RCC 7860 (cell line): ENCODE results near the gene LRP5.
"Not testable (repeated sequence)": the region's sequence is repeated elsewhere in the genome, so short reads cannot be mapped to it uniquely, and the experiment has no call there.

Experiments
- DNase-seq: peaks from one replicate; pipeline ENCODE4 v3.0.0-alpha.2; 2015; ENCODE audit warnings: low spot score
- FAIRE-seq: peaks from 2 replicates; lab custom pipeline; 2012; peaks lifted over from hg19 to GRCh38; lab: Jason Lieb, UNC

Gene LRP5

DNA sequence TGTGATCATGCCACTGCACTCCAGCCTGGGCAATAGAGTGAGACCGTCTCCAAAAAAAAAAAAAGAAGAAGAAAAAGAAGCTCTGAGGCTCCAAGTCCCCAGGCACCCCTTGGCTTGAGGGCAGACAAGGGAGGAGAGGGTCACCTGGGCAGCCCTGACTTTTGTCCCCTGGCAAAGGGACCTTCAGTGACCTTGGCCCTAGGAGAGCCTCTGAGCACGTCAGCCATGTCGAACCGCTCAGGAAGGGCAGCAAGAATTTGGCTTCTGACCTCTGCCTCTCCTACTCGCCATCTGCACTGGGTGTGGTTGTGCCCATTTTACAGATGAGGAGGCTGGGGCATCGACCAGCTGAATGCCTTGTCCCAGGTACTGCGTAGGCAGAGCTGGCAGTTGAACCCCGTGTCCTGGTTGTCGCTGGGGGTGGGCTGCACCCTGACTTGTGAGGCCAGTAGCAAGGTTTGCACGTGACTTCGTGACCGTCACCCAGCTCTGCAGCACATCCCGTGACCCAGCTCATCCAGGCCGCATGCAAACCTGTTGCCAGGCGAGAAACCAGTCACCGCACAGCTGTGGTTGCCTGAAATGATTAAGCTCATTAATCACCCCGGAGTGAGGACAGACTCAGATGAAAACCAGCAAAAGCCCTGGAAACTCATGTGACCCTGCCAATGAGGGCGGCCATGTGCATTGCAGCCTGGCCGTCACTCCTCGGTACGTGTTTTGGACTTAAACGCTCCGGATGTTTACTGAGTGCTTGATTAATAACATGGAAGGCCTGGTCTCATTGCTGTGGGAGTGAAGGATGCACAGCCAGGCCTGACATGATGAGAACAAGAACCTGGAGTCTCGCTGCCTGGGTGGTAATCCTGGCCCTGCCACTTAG, 100.4 kb downstream of the LRP5 start:
- no peak for FAIRE-seq
- DNase-seq, result no peak

DNA sequence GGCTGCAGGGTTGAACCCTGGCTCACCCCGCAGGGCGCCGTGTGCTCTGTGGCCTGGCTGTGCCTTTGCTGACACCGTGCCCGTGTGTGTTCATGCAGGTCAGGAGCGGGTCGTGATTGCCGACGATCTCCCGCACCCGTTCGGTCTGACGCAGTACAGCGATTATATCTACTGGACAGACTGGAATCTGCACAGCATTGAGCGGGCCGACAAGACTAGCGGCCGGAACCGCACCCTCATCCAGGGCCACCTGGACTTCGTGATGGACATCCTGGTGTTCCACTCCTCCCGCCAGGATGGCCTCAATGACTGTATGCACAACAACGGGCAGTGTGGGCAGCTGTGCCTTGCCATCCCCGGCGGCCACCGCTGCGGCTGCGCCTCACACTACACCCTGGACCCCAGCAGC, 101.2 kb downstream of the LRP5 start:
- FAIRE-seq, result no peak
- DNase-seq, result no peak

DNA sequence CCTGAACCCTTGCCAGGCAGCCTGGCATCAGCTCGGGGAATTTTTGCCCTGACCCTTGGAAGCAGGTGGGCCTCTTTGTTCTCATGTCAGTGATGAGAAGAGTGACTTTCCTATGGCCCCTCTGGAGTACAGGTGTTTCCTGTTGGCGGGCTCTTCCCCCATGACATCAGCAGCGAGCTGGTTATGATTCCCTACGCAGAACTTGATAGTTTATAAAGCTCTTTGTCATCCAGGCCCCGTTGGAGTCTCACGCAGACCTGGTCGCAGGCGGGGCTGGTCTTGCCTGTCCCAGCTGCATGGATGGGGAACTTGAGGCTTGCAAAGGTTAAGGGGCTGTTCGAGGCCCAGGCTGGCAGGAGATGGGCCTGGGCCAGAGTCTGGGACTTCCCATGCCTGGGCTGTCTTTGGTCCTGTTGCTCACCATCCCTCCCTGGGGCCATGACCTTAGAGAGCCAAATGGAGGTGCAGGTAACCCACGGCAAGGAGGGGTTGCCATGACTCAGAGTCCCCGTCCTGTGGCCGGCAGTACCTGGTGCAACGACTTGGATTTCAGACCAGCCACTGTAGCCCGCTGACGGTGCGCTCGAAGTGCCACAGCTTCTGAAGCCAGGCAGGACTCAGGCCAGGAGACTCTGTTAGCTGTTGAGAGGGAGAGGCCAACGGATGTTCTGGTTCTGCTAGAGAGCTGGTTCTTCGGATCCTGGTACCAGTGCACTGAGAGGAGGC, 102.3 kb downstream of the LRP5 start:
- no peak for DNase-seq
- no peak for FAIRE-seq

DNA sequence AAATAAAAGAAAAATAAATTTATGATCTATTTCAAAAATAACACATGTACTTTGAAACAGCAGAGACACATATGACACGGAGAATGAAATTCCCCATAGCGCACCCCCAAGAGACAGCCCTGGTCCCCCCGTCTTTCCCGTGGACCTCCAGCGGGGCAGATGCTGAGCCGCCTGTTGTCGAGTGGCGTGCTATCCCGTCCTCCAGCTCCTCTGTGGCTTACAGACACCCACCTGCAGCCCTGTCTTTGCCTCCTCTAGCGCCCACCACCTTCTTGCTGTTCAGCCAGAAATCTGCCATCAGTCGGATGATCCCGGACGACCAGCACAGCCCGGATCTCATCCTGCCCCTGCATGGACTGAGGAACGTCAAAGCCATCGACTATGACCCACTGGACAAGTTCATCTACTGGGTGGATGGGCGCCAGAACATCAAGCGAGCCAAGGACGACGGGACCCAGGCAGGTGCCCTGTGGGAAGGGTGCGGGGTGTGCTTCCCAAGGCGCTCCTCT, 103.7 kb downstream of the LRP5 start:
- no peak for FAIRE-seq
- DNase-seq, result no peak

DNA sequence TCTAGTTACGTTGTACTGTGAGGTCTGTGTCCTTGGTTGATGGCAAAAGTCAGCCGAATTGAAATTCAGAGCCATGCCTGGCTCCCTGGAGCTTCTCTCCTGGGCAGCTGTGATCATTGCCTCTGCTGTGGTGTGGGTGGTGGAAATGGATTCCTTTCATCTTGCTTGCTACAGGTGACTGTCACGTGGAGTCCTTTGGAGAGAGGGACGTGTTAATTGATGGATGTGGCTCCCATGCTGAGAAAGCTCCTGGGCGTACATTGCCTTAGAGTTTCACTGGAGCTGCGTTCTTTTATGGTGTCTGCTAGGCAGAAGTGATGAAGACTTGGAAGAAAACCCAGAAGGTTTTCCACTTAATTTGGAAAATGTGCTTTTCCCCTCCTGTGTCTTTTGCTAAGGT, 106.3 kb downstream of the LRP5 start:
- FAIRE-seq (no peak), DNase-seq (no peak)

DNA sequence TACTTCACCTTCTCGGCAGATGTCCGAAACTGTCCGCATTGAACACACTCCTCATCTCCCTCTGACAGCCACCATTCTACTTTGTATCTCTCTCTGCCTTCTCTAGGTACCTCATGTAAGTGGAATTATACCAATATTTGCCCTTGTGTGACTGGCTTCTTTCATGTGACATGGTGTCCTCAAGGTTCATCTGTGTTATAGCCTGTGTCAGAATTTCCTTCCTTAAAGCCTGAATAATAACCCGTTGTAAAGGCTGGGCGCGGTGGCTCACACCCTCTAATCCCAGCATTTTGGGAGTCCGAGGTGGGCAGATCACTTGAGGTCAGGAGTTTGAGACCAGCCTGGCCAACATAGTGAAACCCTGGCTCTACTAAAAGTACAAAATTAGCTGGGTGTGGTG, 107.8 kb downstream of the LRP5 start:
- no peak for FAIRE-seq
- DNase-seq, result no peak

DNA sequence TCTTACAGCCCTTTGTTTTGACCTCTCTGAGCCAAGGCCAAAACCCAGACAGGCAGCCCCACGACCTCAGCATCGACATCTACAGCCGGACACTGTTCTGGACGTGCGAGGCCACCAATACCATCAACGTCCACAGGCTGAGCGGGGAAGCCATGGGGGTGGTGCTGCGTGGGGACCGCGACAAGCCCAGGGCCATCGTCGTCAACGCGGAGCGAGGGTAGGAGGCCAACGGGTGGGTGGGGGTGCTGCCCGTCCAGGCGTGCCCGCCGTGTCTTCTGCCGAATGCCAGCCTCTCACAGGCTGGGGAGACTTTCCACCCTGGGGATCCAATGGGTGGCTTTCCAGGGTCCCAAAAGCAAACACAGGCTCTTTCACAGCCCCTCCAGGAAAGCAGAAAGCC, 111.1 kb downstream of the LRP5 start:
- FAIRE-seq, result no peak
- DNase-seq, result no peak

DNA sequence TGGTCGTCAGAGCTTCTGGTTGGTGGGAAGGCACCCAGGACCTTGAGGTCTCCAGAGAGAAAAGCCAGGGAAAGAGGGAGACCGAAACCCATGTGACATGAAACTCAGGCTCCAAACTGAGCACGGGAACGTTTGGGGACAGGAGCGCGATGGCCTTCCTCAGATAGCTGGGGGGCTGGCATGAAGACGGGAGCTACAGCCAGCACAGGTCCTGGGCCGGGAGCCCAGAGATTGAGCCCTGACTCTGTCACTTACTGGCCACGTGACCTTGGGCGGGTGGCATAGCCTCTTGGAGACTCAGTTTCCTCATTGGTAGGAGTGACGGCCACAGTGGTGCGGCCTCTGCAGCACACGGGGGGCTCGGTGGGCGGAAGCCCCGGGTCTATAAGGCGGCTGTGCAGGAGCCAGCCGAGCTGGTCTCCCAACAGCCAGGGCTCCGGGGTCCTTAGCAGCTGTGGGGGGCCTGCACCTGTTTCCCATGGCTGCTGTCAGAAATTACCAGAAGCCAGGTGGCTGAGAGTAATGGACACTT, 111.8 kb downstream of the LRP5 start:
- no peak for FAIRE-seq
- no peak for DNase-seq

DNA sequence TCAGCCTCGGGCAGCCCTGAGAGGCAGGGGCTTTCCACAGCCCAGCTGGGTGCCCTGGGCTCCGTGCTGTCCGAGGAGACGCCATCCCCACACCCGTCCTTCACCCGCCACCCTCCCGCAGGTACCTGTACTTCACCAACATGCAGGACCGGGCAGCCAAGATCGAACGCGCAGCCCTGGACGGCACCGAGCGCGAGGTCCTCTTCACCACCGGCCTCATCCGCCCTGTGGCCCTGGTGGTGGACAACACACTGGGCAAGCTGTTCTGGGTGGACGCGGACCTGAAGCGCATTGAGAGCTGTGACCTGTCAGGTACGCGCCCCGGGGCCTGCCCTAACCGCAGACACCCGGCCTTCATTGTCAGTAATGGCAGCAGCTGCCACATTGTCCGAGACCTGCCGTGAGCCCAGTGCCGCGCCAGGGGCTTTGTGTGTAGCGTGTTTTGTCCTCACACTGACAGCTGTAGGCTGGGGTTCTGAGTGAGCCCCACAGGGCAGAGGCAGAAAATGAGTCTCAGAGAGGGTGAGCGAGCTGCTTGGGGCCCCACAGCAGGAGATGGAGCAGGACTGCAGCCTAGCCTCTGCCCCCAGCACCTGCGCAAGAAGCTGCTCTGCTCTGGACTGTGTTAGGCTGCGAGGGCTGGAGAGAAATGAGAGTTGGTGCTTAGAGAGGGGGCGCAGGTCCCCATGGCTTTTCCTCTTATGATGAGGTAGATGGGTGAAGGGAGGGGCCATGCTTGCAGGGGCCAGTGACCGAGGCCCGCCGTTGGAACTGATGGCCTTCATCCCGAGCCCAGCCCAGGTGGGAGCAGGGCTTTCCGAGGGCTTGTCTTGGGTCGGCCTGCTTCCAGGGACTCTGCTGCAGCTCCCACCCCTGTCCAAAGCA, 112.8 kb downstream of the LRP5 start:
- DNase-seq (no peak), FAIRE-seq (no peak)

DNA sequence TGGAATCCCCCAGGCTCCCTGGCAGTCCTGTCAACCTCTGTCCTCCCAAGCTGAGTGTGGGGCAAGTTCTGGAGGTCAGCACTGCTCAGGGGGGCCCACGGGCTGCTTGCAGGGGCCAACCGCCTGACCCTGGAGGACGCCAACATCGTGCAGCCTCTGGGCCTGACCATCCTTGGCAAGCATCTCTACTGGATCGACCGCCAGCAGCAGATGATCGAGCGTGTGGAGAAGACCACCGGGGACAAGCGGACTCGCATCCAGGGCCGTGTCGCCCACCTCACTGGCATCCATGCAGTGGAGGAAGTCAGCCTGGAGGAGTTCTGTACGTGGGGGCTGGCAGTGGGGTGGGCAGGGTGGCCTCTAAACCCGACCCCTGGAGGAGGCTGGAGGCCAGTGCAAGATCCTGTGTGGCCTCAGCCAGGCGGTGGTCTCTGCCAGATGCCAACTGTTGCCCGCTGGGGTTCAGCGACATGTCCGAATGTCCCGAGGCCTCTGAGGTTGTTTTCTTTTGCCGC, 113.5 kb downstream of the LRP5 start:
- DNase-seq (no peak), FAIRE-seq (no peak)

DNA sequence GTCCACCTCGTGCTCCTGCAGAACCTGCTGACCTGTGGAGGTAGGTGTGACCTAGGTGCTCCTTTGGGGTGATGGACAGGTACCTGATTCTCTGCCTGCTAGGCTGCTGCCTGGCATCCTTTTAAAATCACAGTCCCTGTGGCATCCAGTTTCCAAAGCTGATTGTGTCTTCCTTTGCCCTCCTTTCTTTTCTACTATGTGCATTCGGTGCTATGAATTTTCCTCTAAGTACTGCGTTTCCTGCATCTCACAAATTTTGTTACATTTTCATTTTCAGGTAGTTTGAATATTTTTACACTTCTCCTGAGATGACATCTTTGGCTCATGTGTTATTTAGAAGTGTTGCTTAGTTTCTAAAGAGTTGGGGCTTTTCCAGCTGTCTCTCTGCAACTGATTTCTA, 117.3 kb downstream of the LRP5 start:
- no peak for DNase-seq
- FAIRE-seq, result no peak

DNA sequence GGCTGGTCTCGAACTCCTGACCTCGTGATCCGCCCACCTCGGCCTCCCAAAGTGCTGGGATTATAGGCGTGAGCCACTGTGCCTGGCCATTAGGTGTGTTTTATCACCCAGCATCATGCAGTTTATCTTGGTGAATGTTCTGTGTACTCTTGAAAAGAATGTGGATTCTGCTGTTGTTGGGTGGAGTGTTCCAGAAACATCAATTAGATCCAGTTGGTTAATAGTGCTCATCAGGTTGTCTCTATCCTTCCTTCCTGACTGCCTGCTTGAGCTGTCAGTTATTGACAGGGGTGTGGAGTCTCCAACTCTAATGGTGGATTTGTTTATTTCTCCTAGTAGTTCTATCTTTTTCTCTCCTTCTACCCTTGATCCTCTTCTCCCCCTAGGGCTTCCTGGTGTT, 118.0 kb downstream of the LRP5 start:
- no peak for DNase-seq
- FAIRE-seq, result no peak

DNA sequence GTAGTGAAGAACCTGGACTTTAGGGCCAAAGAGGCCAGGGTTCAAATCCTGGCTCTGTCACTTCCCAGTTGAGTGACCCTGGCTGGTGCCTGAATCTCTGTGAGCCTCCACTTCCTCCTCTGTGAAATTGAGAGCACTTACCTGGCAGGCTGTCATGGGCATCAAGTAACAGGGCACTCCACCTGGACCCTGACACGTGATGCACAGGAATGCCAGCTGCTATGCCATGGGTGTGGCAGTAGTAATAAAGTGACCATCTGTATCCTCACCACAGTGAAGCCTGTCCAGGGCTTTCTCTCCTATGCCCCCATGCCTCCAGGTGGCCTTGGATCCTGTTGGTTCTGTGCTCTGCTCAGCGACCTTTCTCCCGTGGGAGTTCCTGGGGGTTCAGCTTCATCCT, 118.4 kb downstream of the LRP5 start:
- no peak for DNase-seq
- FAIRE-seq, result no peak

DNA sequence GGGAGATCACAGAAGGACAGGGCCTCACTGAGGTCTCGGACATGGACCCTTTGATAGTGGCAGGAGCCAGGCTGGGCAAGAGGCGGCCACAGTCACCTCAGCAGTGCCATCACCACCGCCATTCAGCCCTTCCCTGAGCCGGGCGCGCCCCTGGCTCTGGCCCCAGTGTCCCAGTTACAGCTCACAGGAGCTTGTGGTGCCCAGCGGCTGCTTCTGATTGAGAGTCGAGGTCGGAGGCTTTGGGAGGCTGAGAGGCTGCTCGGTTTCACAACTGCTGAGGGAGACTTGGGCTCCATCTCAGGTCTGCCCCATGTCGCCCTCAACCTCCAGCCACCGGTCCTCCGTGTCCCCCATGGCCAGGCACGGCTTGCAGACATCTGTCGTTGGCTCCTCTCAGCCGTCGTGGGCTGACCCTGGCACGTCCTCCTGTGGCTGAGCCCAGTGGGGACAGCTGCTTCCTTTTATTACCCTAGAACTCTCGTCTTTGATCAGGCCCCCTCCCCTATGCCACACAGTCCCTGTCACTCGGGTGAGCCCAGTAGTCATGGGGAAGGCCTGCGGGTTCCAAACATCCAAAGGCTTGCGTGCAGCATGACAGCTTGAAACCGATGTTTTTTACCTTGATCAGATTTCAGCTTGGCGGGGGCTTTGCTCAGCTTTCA, 119.7 kb downstream of the LRP5 start:
- no peak for FAIRE-seq
- no peak for DNase-seq

DNA sequence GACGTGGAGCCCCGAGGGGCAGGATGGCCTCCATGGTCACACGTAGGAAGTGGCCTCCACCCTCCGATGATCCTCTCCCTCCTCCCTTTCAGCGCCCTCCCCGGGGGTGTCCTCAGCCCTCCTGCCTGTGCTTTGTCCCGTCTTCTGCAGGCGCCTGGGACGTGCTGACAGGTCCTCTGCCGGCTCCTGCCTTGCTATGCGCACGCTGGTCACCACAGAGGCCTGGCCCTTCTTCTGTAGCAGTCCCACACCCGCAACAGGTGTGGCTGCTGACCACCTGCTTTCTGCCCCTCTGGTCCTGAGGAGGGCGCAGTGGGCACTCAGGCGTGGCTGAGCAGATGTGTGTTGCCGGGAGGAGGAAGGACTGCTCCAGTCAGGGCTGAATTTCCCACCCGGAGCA, 120.5 kb downstream of the LRP5 start:
- FAIRE-seq (no peak), DNase-seq (no peak)

DNA sequence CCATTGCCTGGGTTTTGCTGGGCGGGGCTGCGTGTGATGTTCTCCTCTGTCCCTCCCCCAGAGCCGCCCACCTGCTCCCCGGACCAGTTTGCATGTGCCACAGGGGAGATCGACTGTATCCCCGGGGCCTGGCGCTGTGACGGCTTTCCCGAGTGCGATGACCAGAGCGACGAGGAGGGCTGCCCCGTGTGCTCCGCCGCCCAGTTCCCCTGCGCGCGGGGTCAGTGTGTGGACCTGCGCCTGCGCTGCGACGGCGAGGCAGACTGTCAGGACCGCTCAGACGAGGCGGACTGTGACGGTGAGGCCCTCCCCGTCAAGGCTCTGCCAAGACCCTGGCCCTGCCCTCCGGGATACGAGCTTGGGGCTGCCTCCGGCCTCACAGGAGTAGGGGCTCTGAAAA, 121.2 kb downstream of the LRP5 start:
- FAIRE-seq, result no peak
- DNase-seq, result no peak

DNA sequence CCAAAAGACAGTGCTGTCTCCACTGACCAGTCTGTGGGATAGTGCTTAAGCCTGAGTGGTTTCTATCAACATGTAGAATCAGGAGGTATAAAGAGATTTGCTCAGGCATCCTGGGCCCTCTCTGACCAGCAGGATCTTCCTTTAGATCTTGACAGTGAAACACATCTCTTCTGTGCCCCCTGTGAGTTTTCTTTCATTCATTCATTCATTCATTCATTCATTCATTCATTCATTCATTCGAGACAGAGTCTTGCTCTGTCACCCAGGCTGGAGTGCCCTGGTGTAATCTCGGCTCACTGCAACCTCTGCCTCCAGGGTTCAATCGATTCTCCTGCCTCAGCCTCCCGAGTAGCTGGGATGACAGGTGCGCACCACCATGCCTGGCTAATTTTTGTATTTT, 121.8 kb downstream of the LRP5 start:
- DNase-seq, FAIRE-seq: not testable (repeated sequence)

DNA sequence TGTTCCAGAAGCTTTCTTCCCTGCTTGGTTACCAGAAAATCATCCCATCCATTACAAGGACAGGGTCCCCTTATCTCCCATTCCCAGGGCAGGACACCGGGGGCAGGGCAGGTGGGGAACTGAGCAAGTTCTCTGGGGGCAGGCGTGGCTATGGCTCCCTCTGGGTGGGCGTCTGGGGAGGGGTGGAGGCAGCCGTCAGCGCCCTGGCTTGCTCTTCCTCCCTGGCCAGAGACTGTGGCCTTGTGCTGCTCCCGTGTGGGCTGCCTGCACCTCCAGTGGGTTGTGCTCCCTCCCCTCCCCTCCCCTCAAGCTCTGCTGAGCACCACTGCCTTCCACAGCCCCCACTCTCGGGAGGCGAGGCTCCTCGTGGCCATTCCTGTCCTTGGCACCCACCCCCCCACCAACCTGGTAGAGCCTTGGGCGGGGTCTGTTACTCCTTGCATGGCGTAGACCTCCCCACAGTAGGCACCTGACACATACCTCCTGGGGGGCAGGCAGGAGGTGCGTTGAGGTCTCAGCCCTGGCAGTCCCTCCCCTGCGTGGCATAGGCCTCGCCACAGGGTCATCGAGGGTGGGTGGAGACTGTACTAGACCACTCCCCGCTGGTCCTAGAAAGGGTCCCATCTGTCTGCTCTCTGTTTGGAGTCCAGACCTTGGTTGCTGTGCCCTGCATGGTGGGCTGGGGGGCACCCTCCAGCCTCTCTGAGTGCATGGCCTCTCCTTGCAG, 123.9 kb downstream of the LRP5 start:
- DNase-seq (no peak), FAIRE-seq (no peak)
